GM18517 (cell line): Measurements from ENCODE around the gene MAST4.

Experiments used
- ATAC-seq: cut with Tn5 transposase; IDR thresholded peaks from one replicate; pipeline ENCODE4 v1.9.1; 2021; ENCODE audit warnings: mild to moderate bottlenecking, moderate library complexity; ENCODE audit not compliant: unreplicated experiment

MAST4 gene

GRCh38 chr5:67031692-67032091, 435.5 kb downstream of the MAST4 start:
- ATAC-seq = no peak

GRCh38 chr5:67032921-67033664, 436.9 kb downstream of the MAST4 start:
- no peak for ATAC-seq

- no peak for ATAC-seq
Measured at GRCh38 chr5:67033880-67034651, 437.9 kb downstream of the MAST4 start.

- no peak for ATAC-seq
Measured at GRCh38 chr5:67035098-67035740, 439.0 kb downstream of the MAST4 start.

- no peak for ATAC-seq
Measured at GRCh38 chr5:67037171-67037570, 441.0 kb downstream of the MAST4 start.

GRCh38 chr5:67038817-67039603, 442.8 kb downstream of the MAST4 start:
- no peak for ATAC-seq

- ATAC-seq = no peak
Measured at GRCh38 chr5:67042176-67043003, 446.2 kb downstream of the MAST4 start.

GRCh38 chr5:67043796-67044511, 447.8 kb downstream of the MAST4 start:
- ATAC-seq = no peak

- ATAC-seq = no peak
Measured at GRCh38 chr5:67045816-67046740, 449.9 kb downstream of the MAST4 start.

- no peak for ATAC-seq
Measured at GRCh38 chr5:67047160-67047559, 451.0 kb downstream of the MAST4 start.

- ATAC-seq = no peak
Measured at GRCh38 chr5:67047616-67048015, 451.4 kb downstream of the MAST4 start.

- ATAC-seq = no peak
Measured at GRCh38 chr5:67050125-67050524, 453.9 kb downstream of the MAST4 start.

- ATAC-seq = no peak
Measured at GRCh38 chr5:67050635-67051034, 454.4 kb downstream of the MAST4 start.

GRCh38 chr5:67051164-67051563, 455.0 kb downstream of the MAST4 start:
- ATAC-seq = no peak

GRCh38 chr5:67052034-67052433, 455.8 kb downstream of the MAST4 start:
- no peak for ATAC-seq

GRCh38 chr5:67053229-67053628, 457.0 kb downstream of the MAST4 start:
- ATAC-seq = no peak

- no peak for ATAC-seq
Measured at GRCh38 chr5:67058998-67059743, 463.0 kb downstream of the MAST4 start.
